Suprapubic skin (tissue), 4 donors: ENCODE data around the gene CCDC106. TPM values are rescaled to one million over a fixed set of nuclear protein-coding genes. Genes with fewer than 3 reads are reported as not detected.

Experiments used
- DNase-seq, 2 donors: peaks; one replicate each; pipeline ENCODE4 v3.0.0-alpha.2; 2019; ENCODE audit warnings: low spot score in 2 of 2
- H3K27ac ChIP-seq: fragments of 200-600 bp; sonication (generic); one replicate; pipeline ENCODE4 v1.5.1; 2019
- H3K27me3 ChIP-seq: fragments of 200-600 bp; sonication (generic); one replicate; pipeline ENCODE4 v1.5.1; 2019
- H3K36me3 ChIP-seq: fragments of 200-600 bp; sonication (generic); one replicate; pipeline ENCODE4 v1.5.1; 2019
- H3K4me1 ChIP-seq: fragments of 200-600 bp; sonication (generic); one replicate; pipeline ENCODE4 v1.5.1; 2019
- H3K4me3 ChIP-seq: fragments of 200-600 bp; sonication (generic); one replicate; pipeline ENCODE4 v1.5.1; 2019; ENCODE audit warnings: mild to moderate bottlenecking
- H3K9me3 ChIP-seq: fragments of 200-600 bp; sonication (generic); one replicate; pipeline ENCODE4 v1.5.1; 2019
- EP300 ChIP-seq: sonication (generic); formaldehyde crosslinking; IDR thresholded peaks from one replicate; pipeline ENCODE4 v1.6.1; 2017; ENCODE audit warnings: antibody characterized with exemption
- POLR2A ChIP-seq, 2 donors: fragments of 450-650 bp; IDR thresholded peaks; one replicate each; pipeline ENCODE4 v1.6.1; 2017; ENCODE audit warnings: antibody characterized with exemption in 2 of 2, mild to moderate bottlenecking in 2 of 2, moderate library complexity in 2 of 2
- POLR2AphosphoS5 ChIP-seq, 3 donors: sonication (generic); formaldehyde crosslinking; IDR thresholded peaks; one replicate each; pipeline ENCODE4 v1.6.1; 2017; ENCODE audit warnings: antibody characterized with exemption in 3 of 3
- WGBS: methylation state at CpG from one replicate; pipeline ENCODE4 v1.1.5; 2018; 5-methylcytosine and 5-hydroxymethylcytosine counted together
- total RNA-seq, 4 donors: library from RNA; depleted of rRNA; stranded (reverse); fragments of >200 nt; gene quantifications; one replicate each; pipeline ENCODE4 v1.1.0, GENCODE V29; 2016
- TF ChIP-seq, protein P1 (sequence below), 2 donors: fragments of 200-600 bp in 1 of 2; fragments of 450-650 bp in 1 of 2; sonication (generic) in 1 of 2; IDR thresholded peaks; one replicate each; pipeline ENCODE4 v1.5.1; 2016 to 2019; ENCODE audit warnings: antibody characterized with exemption in 2 of 2, mild to moderate bottlenecking in 1 of 2, moderate library complexity in 1 of 2

Gene CCDC106
- total RNA-seq, 4 donors from 2014 or later: 6.2 to 18.3 (median 8.5) TPM

DNA sequence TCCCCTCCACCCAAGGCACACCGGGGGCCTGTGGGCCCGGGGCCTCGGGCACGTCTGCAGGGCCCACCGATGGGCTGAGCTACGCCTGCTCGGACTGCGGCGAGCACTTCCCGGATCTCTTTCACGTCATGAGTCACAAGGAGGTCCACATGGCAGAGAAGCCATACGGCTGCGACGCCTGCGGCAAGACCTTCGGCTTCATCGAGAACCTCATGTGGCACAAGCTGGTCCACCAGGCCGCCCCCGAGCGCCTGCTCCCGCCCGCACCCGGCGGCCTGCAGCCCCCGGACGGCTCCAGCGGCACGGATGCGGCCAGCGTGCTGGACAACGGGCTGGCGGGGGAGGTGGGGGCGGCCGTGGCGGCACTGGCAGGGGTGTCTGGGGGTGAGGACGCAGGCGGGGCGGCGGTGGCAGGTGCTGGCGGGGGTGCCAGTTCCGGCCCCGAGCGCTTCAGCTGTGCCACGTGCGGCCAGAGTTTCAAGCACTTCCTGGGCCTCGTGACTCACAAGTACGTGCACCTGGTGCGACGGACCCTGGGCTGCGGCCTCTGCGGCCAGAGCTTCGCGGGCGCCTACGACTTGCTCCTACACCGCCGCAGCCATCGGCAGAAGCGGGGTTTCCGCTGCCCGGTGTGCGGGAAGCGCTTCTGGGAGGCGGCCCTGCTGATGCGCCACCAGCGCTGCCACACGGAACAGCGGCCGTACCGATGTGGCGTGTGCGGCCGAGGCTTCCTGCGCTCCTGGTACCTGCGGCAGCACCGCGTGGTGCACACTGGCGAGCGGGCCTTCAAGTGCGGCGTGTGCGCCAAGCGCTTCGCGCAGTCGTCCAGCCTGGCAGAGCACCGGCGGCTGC lies 32.2 kb upstream of the CCDC106 start:
- WGBS: 97% methylated on average over 83 of the region's 88 CpGs
- no peak overlapping the region for H3K27ac ChIP-seq
- H3K4me3 ChIP-seq: no peak overlapping the region
- peaks cover 47% of the 10 kb centered on the region for H3K36me3 ChIP-seq
- H3K9me3 ChIP-seq: no peaks in the 10 kb centered on the region
- TF ChIP-seq POLR2AphosphoS5 (IDR thresholded peaks at IDR 0.05) (no peak), EP300 (no peak), POLR2A (IDR thresholded peaks at IDR 0.05) (no peak)
- TF ChIP-seq, protein P1, sequence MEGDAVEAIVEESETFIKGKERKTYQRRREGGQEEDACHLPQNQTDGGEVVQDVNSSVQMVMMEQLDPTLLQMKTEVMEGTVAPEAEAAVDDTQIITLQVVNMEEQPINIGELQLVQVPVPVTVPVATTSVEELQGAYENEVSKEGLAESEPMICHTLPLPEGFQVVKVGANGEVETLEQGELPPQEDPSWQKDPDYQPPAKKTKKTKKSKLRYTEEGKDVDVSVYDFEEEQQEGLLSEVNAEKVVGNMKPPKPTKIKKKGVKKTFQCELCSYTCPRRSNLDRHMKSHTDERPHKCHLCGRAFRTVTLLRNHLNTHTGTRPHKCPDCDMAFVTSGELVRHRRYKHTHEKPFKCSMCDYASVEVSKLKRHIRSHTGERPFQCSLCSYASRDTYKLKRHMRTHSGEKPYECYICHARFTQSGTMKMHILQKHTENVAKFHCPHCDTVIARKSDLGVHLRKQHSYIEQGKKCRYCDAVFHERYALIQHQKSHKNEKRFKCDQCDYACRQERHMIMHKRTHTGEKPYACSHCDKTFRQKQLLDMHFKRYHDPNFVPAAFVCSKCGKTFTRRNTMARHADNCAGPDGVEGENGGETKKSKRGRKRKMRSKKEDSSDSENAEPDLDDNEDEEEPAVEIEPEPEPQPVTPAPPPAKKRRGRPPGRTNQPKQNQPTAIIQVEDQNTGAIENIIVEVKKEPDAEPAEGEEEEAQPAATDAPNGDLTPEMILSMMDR (IDR thresholded peaks at IDR 0.05): no peak
- H3K27me3 ChIP-seq: no peaks in the 10 kb centered on the region
- peaks cover 15% of the 10 kb centered on the region for H3K4me1 ChIP-seq
- DNase-seq: no peak

DNA sequence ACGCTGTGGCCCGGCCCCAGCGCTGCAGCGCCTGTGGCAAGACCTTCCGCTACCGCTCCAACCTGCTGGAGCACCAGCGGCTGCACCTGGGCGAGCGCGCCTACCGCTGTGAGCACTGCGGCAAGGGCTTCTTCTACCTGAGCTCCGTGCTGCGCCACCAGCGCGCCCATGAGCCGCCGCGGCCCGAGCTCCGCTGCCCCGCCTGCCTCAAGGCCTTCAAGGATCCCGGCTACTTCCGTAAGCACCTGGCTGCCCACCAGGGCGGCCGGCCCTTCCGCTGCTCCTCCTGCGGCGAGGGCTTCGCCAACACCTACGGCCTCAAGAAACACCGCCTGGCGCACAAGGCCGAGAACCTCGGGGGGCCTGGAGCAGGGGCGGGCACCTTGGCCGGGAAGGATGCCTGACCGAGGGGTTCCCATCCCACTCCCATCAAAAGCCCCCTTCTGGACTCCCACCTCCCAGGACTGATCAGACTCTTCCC lies 31.6 kb upstream of the CCDC106 start:
- TF ChIP-seq POLR2A (IDR thresholded peaks at IDR 0.05): no peak
- TF ChIP-seq, protein P1 (IDR thresholded peaks at IDR 0.05): no peak
- TF ChIP-seq POLR2AphosphoS5 (IDR thresholded peaks at IDR 0.05): no peak
- no peak for TF ChIP-seq EP300
- H3K4me3 ChIP-seq: no peak overlapping the region
- H3K36me3 ChIP-seq: peaks cover 48% of the 10 kb centered on the region
- no peaks in the 10 kb centered on the region for H3K9me3 ChIP-seq
- no peak for DNase-seq
- 94% methylated on average over 22 of the region's 38 CpGs for WGBS
- no peaks in the 10 kb centered on the region for H3K27me3 ChIP-seq
- peaks cover 8% of the 10 kb centered on the region for H3K4me1 ChIP-seq
- no peak overlapping the region for H3K27ac ChIP-seq

DNA sequence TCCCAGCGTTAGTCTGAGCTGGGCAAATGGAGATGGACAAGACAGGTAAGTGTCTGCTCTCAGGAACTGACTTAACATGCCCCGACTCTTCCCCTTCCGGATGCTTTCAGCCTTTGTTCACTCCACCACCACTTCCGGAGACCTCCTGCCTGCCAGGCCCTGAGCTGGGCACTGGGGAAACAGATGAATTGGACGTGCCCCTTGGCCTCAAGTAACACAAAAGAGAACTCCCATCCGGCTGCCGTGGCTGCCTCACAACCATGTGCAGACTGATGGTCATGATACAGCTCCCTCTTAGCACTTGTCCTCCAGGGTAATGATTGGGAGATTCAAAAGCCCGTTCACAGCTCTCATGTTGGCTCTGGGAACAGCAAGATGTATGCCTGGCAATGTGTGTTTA lies 30.6 kb upstream of the CCDC106 start:
- Histone ChIP-seq H3K4me1 (peaks cover 2% of the 10 kb centered on the region), H3K36me3 (peaks cover 58% of the 10 kb centered on the region), H3K27ac (no peak overlapping the region), H3K27me3 (no peaks in the 10 kb centered on the region), H3K4me3 (no peak overlapping the region), H3K9me3 (no peaks in the 10 kb centered on the region)
- WGBS: 93% methylated on average over 8 of the region's 8 CpGs
- TF ChIP-seq, protein P1 (IDR thresholded peaks at IDR 0.05): no peak
- TF ChIP-seq POLR2AphosphoS5 (IDR thresholded peaks at IDR 0.05) (no peak), POLR2A (IDR thresholded peaks at IDR 0.05) (no peak), EP300 (no peak)
- no peak for DNase-seq

DNA sequence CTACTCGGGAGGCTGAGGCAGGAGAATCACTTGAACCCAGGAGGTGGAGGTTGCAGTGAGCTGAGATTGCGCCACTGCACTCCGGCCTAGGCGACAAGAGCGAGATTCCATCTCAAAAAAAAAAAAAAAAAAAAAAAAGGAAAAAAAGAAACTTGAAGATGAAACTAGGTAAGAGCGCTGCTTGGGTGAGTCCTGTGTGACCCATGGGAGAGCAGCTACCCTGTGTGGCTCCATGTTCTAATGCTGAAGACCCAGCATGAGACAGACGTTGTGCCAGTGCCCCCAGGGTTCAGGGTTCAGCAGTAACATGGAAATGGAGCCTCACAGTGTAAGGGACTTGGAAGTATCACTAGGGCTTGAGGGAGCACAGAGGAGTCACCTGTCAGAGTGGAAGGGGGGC lies 29.6 kb upstream of the CCDC106 start:
- Histone ChIP-seq H3K27ac (no peak overlapping the region), H3K4me3 (no peak overlapping the region), H3K9me3 (no peaks in the 10 kb centered on the region), H3K4me1 (peaks cover 2% of the 10 kb centered on the region), H3K36me3 (peaks cover 59% of the 10 kb centered on the region), H3K27me3 (no peaks in the 10 kb centered on the region)
- 85% methylated on average over 7 of the region's 7 CpGs for WGBS
- TF ChIP-seq POLR2AphosphoS5 (IDR thresholded peaks at IDR 0.05): no peak
- TF ChIP-seq POLR2A (IDR thresholded peaks at IDR 0.05): no peak
- TF ChIP-seq, protein P1 (IDR thresholded peaks at IDR 0.05): no peak
- no peak for TF ChIP-seq EP300
- no peak for DNase-seq

DNA sequence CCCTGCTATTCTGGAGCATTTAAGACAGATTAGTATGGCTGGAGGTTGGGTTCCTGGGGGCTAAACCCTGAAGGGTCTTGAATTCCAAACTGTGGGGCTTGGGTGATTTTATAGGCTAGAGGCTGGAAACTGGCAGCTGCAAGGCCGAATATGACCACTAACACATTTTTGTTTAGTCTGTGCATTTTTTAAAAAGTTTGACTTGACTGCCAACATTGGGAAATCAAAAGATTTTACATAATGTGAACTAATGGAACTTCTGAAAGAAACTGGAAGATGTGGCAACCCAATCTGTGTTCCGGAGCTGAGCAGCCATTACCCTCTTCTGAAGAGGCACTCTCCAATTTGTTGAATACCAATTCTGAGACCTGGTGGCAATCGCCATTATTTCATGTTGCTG lies 28.7 kb upstream of the CCDC106 start:
- Histone ChIP-seq H3K4me1 (peaks cover 9% of the 10 kb centered on the region), H3K36me3 (peaks cover 50% of the 10 kb centered on the region), H3K4me3 (no peak overlapping the region), H3K27ac (no peak overlapping the region), H3K9me3 (no peaks in the 10 kb centered on the region), H3K27me3 (no peaks in the 10 kb centered on the region)
- 80% methylated on average over 3 of the region's 3 CpGs for WGBS
- DNase-seq: no peak
- no peak for TF ChIP-seq POLR2A (IDR thresholded peaks at IDR 0.05)
- TF ChIP-seq POLR2AphosphoS5 (IDR thresholded peaks at IDR 0.05): no peak
- TF ChIP-seq, protein P1 (IDR thresholded peaks at IDR 0.05): no peak
- no peak for TF ChIP-seq EP300
